Right renal pelvis (tissue), 4 donors: ENCODE results near the gene STARD10. TPM values are rescaled to one million over a fixed set of nuclear protein-coding genes. Genes with fewer than 3 reads are reported as not detected.
A peak's percentile ranks its signal among the peaks of the same experiment; 100 is the strongest.
"Not testable (repeated sequence)": the region's sequence is repeated elsewhere in the genome, so short reads cannot be mapped to it uniquely, and the experiment has no call there.

Experiments used
- DNase-seq, 4 donors: peaks; one replicate each; pipeline ENCODE4 v3.0.0-alpha.2; 2013; ENCODE audit warnings: low read depth in 4 of 4, low spot score in 3 of 4, missing footprints in 1 of 4
- polyA plus RNA-seq, 4 donors: library from polyadenylated mRNA; unstranded; fragments of 120-200 nt; gene quantifications; one replicate each; pipeline ENCODE4 v1.2.1, GENCODE V29; 2013; ENCODE audit not compliant: insufficient read length in 4 of 4

STARD10 gene
- polyA plus RNA-seq: 10 to 100 TPM; 69.5 to 92.6 (median 79.9) TPM

GRCh38 chr11:72793425-72794367 lies at the start of gene STARD10:
Gene STARD10 (minus strand): TSS chr11:72794047. CDS start chr11:72781181, 12,866 bp downstream.
- peak; percentile 95 to 96 (median 95) for DNase-seq

- no peak for DNase-seq
Measured at GRCh38 chr11:72842653-72843330, 48.9 kb upstream of the STARD10 start.

GRCh38 chr11:72842126-72842525 lies 48.3 kb upstream of the STARD10 start:
- DNase-seq: no peak

- DNase-seq: no peak
Measured at GRCh38 chr11:72841397-72841796, 47.5 kb upstream of the STARD10 start.

GRCh38 chr11:72840780-72841179 lies 46.9 kb upstream of the STARD10 start:
- DNase-seq: no peak

- no peak for DNase-seq
Measured at GRCh38 chr11:72838691-72839305, 45.0 kb upstream of the STARD10 start.

GRCh38 chr11:72836111-72836510 lies 42.3 kb upstream of the STARD10 start:
- no peak for DNase-seq

GRCh38 chr11:72834905-72835304 lies 41.1 kb upstream of the STARD10 start:
- DNase-seq: no peak

- no peak for DNase-seq
Measured at GRCh38 chr11:72833811-72834493, 40.1 kb upstream of the STARD10 start.

GRCh38 chr11:72833083-72833733 lies 39.4 kb upstream of the STARD10 start:
- no peak for DNase-seq

- DNase-seq: no peak
Measured at GRCh38 chr11:72832301-72833082, 38.6 kb upstream of the STARD10 start.

GRCh38 chr11:72831521-72832300 lies 37.9 kb upstream of the STARD10 start:
- DNase-seq: peak in 2 of 4 donors; percentile 69 to 71

- DNase-seq: no peak
Measured at GRCh38 chr11:72829884-72830533, 36.2 kb upstream of the STARD10 start.

GRCh38 chr11:72829178-72829577 lies 35.3 kb upstream of the STARD10 start:
- DNase-seq: no peak

- DNase-seq: no peak
Measured at GRCh38 chr11:72828692-72829101, 34.9 kb upstream of the STARD10 start.

- DNase-seq: no peak
Measured at GRCh38 chr11:72828081-72828567, 34.3 kb upstream of the STARD10 start.

- not testable (repeated sequence) for DNase-seq
Measured at GRCh38 chr11:72827656-72828055, 33.8 kb upstream of the STARD10 start.
